Measurements from ENCODE around the gene PELI3.
"Not testable (repeated sequence)": the region's sequence is repeated elsewhere in the genome, so short reads cannot be mapped to it uniquely, and the experiment has no call there.

The PELI3 gene

GRCh38 chr11:66443602-66444001, 23.1 kb upstream of the PELI3 start:
- DNase-seq (ENCODE audit: low read depth, low spot score): no peak

- no peak for DNase-seq (ENCODE audit: low read depth, low spot score)
Measured at GRCh38 chr11:66447012-66447411, 19.7 kb upstream of the PELI3 start.

GRCh38 chr11:66448523-66448922, 18.2 kb upstream of the PELI3 start:
- DNase-seq (ENCODE audit: low read depth, low spot score): no peak

- no peak for DNase-seq (ENCODE audit: low read depth, low spot score)
Measured at GRCh38 chr11:66450560-66450959, 16.1 kb upstream of the PELI3 start.

- DNase-seq (ENCODE audit: low read depth, low spot score): no peak
Measured at GRCh38 chr11:66451663-66452062, 15.0 kb upstream of the PELI3 start.

- DNase-seq (ENCODE audit: low read depth, low spot score): no peak
Measured at GRCh38 chr11:66454247-66454646, 12.5 kb upstream of the PELI3 start.

GRCh38 chr11:66454828-66455227, 11.9 kb upstream of the PELI3 start:
- DNase-seq (ENCODE audit: low read depth, low spot score): no peak

GRCh38 chr11:66457826-66458225, 8.9 kb upstream of the PELI3 start:
- no peak for DNase-seq (ENCODE audit: low read depth, low spot score)

- no peak for DNase-seq (ENCODE audit: low read depth, low spot score)
Measured at GRCh38 chr11:66459138-66459778, 7.4 kb upstream of the PELI3 start.

GRCh38 chr11:66462010-66462409, 4.7 kb upstream of the PELI3 start:
- no peak for DNase-seq (ENCODE audit: low read depth, low spot score)

GRCh38 chr11:66462911-66463310, 3.8 kb upstream of the PELI3 start:
- no peak for DNase-seq (ENCODE audit: low read depth, low spot score)

GRCh38 chr11:66464116-66464515, 2.6 kb upstream of the PELI3 start:
- not testable (repeated sequence) for DNase-seq (ENCODE audit: low read depth, low spot score)

GRCh38 chr11:66464916-66465315, 1.8 kb upstream of the PELI3 start:
- no peak for DNase-seq (ENCODE audit: low read depth, low spot score)

GRCh38 chr11:66465373-66466224, 1.1 kb upstream of the PELI3 start:
- DNase-seq (ENCODE audit: low read depth, low spot score): no peak

GRCh38 chr11:66467034-66467659, 442 bp downstream of the PELI3 start:
- no peak for DNase-seq (ENCODE audit: low read depth, low spot score)

GRCh38 chr11:66467756-66468155, 1.1 kb downstream of the PELI3 start:
- no peak for DNase-seq (ENCODE audit: low read depth, low spot score)

- DNase-seq (ENCODE audit: low read depth, low spot score): no peak
Measured at GRCh38 chr11:66468691-66469090, 2.0 kb downstream of the PELI3 start.

- no peak for DNase-seq (ENCODE audit: low read depth, low spot score)
Measured at GRCh38 chr11:66469441-66469840, 2.7 kb downstream of the PELI3 start.

GRCh38 chr11:66470015-66470414, 3.3 kb downstream of the PELI3 start:
- no peak for DNase-seq (ENCODE audit: low read depth, low spot score)

GRCh38 chr11:66471142-66471541, 4.4 kb downstream of the PELI3 start:
- DNase-seq (ENCODE audit: low read depth, low spot score): no peak

GRCh38 chr11:66472054-66472453, 5.3 kb downstream of the PELI3 start:
- no peak for DNase-seq (ENCODE audit: low read depth, low spot score)

GRCh38 chr11:66473167-66473566, 6.5 kb downstream of the PELI3 start:
- DNase-seq (ENCODE audit: low read depth, low spot score): no peak
